Measurements from ENCODE around the gene DPEP2.
"Not testable (repeated sequence)": the region's sequence is repeated elsewhere in the genome, so short reads cannot be mapped to it uniquely, and the experiment has no call there.

DPEP2 gene

DNA sequence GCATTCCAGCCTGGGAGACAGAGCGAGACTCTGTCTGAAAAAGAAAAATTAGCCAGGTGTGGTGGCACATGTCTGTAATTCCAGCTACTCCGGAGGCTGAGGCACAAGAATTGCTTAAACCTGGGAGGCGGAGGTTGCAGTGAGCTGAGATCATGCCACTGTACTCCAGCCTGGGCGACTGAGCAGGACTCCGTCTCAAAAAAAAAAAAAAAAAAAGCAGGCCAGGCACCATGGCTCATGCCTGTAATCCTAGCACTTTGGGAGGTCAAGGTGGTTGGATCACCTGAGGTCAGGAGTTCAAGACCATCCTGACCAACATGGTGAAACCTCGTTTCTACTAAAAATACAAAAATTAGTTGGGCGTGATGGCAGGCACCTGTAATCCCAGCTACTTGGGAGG, 27.0 kb downstream of the DPEP2 start:
- DNase-seq = not testable (repeated sequence)

DNA sequence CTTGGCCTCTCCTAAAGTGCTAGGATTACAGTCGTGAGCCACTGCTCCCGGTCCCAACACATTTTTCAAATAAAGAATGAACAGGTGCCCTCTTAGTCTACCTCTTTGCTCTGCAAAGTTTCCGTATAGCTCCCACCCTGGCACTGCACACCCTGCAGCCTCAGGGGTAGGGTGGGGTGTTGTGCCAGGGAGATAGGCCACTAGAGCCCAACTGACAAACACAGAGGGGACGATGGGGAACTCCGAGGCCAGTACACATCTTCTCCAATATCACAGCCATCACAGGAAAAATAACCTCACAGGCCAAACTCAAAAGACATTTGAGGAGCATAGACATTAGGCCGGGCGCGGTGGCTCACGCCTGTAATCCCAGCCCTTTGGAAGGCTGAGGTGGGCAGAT, 28.2 kb downstream of the DPEP2 start:
- DNase-seq = no peak

DNA sequence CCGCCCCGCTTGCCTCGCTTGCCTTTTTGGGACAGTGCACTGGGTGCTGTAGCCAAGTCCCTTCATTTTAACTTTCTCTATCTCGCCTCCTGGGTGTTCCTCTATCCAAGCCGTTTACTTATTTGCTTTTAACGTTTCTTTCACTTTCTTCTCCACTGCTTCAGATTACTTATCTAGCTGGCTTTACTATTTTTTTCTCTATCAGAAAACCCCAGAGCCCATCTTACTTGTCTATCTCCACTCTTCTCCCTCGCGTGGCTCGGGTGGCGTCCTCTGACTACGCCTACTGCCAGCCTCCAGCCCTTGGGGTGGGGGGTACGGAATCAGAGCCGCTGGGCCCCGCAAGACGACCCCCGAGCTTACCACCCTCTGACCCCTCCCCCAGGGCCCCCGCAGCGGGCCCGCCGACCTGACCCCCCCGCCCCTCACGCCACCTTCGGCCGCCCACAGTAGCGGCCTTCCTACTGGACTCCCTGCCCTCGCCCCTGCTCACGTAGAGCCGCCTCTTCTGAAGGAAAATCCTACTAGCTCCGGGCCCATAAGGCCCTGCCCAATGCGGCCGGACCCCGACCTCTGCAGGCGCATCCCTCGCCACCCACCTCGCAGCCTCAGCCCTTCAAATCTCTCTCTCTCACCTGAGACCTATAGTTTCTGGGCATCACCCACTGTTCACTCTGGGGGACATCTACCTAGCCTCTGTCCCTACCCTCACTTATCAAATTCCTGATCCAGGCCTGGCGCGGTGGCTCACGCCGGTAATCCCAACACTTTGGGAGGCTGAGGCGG, 29.8 kb downstream of the DPEP2 start:
- no peak for DNase-seq

DNA sequence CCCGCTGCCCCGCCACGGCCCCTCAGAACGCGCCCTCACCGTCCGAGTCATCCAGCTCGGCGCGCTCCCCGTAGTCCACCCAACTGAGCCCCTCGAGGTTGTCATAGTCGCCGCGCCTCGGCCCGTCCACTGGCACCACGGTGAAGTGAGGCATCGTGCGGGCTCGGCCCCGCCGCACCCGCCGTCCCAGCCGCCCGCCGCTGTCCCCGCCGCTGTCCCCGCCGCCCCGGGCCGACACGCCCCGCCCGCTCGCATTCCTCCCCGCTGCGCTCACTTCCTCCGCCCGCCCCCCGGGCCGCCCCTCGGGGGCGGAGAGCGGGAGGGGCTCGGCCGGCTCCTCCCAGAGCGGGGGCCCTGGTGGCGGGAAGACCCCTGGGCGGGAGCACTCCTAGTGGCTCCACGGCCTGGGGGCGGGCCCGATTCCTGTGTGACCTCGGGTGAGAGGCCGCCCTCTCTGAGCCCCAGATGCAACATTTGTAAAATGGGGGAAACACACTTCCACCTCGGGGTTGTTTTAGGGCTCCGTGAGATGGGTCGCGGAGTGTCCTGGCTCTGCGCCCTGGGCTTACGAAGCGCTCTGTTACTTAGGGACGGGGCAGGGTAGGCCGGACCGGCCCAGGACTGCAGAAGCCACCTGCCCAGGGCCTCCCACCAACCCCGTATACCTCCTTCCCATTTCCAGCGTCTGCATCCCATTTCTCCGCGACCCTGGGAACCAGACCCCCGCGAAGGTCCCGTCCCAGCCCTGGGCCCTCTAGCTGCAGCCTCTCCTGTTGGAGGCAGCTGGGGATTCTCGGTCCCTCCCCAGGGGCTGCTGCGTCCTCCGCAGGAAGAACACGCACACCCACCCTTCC, 30.7 kb downstream of the DPEP2 start, which contains the start of gene SLC12A4:
SLC12A4 (minus strand) TSS at position 238 of the 854 bp plus-strand sequence; CDS start at position 154, 84 bp downstream.
- peak; percentile 84 for DNase-seq

DNA sequence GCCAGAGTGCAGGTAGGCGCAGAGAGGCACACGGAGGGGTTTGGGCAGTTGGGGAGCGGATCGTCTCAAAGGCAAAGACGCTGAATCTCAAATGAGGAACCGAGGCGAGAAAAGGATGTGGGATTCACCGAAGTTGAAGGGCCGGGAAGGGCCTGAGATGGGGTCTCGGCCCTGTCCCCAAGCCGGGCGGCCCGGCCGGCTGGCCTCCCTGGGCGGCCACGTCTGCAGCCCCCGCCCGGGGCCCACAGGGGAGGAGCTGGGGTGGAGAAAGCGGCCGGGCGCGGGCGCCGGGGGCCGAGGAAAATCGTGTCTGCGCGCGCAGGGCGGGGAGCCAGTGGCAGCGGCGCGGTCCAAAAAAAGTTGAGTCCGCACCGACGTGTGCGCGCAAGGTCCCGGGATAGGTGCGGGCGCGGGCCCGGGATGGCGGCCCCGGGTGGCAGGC, 31.3 kb downstream of the DPEP2 start:
- DNase-seq = peak; percentile 18

DNA sequence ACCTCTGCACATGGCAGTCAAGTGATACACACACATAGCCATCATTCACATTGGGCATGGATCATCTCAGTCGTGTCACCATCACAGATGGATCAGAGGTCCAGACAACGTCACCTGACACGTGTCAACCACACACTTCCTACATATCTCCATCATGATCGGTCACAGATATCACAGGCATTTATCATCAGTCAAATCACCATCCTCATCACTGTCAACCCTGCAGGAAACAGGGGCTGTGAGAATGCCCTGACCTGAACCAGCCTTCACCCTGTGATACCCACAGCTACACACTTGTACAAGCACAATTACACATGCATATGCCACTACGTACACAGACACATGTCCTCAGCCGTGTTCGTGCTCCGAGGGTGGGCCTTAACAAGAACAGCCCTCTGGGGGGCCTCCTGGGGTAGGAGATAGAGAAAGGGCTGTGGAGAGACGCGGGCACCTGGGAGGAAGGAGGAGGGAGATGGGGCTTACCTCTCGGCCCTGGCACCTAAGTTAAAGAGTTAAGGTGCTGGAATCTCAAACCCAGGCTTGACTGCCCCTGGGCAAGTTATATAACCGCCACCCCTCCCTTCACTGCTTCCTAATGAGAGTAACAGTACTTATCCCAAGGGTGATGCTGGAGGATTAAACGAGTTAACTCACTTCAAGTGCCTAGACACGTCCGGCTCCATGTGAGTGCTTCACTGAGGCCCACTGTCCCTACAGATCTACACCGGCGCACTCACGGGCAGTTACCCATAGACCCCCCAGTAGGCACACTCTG, 31.9 kb downstream of the DPEP2 start:
- no peak for DNase-seq

DNA sequence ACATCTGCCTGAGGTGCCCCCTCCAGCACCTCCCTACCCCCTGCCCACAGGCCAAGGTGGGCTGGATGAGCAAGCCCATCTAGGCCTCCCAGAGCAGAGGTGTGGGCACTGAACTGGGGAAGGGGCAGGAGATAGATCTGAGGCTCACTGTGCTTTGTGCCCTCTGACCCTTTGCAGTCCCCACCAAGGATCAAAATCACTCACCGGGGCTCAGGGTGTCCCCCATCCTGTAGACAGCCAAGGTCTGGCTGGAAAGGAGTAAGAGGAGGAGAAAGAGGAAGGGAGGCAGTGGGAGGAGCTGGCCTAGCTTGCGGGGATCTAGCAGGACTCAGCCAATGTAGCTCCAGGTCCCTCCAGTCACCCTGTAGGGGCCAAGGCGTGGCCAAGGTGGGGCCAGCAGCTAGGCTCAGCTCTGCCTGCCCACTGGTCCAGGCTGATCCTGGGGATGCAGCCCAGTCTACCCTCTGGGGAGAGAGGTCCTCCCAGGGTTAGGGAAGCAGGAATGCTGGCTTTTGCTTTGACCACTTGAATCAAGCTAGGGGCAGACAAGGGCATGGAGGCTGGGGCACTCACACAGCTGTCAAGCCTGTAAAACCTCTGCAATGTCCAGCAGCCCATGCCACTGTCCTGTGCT, 32.6 kb downstream of the DPEP2 start:
- no peak for DNase-seq

DNA sequence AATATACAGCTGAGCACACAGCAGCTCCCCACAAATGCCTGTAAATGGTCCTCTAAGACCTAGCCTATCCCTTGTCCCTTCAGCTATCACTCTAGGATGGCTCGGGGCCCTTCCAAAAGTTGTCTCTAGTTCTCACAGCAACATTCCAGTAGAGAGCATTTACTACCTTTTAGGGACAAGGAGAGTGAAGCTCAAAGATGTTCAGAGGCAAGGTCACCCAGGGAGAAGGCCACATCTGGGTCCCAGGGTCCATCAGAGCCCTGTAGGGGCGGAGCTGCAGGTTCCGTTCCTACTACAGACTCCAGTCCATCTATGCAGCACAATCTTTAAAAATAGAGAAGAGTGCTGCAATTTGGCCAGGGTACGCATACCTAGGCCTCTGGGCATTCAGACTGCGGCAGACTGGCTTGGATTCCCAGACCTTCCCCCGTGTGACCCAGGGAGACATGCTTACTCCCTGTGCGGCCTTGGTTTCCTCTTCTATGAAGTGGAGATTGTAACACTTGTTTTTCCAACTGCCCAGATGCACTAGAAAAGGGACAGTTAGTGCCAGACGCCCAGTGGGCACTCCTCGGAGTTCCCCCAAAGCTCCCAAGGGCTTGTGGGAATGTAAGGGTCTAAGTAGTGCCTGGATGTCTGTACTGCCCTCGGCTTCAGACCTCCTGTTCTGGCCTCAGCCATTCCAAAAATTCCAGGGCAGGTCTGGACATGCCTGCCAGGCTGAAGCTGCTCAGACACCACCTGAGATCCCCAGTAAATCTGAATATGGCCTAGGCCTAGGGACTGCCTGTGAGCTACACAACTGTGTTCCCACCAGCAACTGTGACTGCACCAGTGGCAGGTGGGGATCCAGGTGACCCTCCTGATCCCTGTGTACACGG, 33.4 kb downstream of the DPEP2 start:
- no peak for DNase-seq

DNA sequence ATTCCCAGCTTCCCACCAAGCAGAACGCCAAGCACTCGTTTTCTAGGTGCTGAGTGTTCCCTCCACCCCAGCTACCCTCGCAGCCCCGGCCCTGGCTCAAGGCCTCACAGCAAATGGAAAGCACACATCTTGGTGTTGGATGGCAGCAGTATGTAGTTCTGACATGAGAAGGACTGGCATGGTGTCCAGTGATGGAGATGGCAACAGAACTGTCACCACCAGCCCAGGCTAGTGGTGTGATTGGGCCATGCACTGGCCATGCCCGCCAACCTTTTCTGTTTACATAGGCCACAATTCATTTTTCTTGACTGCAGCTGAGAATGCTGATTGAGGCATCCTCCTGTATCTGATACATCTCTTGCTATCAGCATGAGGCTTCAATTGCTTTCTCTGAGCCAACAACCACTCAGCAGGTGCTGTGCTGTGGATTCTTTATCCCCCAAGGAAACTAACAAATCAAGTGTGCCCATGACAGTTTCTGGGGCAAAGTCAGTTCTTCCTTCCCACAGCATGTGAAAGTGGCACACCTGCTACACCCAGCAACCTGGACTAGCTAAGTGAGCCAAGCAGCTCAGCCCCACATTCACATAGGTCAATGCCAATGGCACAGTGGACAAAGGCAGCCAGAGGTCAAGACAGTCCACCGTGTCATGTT, 34.7 kb downstream of the DPEP2 start:
- DNase-seq = no peak

DNA sequence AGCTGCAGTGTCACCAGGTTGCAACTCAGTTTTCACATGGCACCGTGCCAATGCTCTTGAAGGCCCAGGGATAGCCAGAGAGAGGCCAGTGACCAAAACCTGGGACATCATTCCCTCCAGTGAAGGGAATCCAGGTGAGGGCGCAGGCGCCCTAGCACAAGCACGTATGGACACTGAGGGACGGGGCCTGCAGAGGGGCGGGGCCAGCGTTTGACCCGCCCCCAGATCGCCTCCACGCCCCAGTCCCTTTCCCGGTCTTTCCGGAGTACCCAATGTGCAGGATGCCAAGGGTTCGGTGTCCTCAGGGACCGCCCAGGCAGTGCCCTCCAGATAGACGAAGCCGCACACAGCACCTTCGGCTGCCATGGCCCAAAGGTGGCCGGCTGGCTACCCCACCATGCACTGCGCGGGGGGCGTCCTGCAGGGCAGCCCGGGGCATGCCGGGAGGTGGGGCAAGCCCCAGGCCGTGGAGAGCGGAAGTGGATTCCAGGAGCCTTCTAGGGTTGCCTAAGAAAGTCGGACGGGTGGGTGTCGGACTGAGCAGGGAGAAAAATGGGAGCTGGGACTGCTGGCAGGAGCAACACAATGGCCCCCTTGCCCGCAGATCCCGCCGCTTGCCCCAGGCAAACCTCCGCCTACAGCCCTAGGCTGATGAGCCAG, 35.5 kb downstream of the DPEP2 start:
- no peak for DNase-seq

DNA sequence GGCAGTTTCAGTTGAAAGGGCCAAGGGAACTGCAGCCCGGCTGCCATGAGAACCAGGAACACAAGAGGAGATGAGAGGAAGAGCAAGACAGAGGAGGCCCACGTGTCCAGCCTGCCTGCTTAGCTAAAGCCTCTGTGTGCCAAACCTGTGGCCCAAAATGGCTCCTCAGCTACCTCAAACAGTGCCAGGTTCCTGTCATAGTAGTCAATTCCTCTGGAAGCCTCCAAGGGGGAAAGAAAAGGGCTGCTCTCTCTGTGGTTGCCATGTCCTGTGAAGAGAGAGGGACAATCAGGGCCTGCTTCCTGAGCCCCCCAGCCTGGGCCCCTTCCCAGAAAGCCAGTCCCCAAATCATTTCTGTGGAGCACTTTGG, 36.0 kb downstream of the DPEP2 start:
- DNase-seq = no peak

DNA sequence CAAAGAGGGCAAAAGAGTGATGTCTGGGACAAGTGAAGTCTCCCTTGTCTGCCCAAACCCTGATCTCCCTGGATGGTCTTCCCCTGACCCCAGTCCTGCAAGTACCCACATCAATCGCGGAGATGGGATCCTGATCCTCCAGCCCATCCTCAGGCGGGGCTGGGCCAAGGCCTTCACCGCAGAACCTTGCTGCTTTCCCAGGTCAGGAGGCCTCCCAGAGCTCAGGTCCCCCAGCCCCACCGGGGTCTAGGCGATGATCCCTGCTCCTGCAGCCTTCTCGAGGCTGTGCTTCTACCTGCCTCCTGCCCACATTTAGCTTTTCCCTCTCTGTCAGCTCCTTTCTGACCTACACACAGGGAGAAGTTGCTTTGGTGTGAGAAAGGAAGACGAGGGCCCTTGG, 37.1 kb downstream of the DPEP2 start:
- DNase-seq = no peak

DNA sequence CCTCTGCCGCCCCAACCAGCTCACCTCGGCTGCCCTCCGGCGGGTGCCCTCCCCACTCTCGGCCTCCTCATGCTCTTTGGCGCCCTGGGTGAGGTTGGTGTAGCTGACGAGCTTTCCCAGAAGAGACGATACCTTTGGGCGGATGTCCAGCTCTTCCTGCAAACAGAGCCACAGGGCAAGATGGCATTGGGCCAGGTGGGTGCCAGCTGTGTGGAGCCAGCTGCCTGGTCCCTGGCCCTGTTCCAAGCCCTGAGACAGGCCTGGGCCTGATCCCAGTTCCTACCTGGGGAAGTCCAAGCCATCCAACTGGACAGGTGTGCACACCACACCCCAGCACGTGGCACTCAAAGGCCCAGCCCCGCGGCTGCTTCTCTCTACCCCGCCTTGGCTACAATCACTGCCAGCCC, 37.7 kb downstream of the DPEP2 start:
- DNase-seq = no peak

DNA sequence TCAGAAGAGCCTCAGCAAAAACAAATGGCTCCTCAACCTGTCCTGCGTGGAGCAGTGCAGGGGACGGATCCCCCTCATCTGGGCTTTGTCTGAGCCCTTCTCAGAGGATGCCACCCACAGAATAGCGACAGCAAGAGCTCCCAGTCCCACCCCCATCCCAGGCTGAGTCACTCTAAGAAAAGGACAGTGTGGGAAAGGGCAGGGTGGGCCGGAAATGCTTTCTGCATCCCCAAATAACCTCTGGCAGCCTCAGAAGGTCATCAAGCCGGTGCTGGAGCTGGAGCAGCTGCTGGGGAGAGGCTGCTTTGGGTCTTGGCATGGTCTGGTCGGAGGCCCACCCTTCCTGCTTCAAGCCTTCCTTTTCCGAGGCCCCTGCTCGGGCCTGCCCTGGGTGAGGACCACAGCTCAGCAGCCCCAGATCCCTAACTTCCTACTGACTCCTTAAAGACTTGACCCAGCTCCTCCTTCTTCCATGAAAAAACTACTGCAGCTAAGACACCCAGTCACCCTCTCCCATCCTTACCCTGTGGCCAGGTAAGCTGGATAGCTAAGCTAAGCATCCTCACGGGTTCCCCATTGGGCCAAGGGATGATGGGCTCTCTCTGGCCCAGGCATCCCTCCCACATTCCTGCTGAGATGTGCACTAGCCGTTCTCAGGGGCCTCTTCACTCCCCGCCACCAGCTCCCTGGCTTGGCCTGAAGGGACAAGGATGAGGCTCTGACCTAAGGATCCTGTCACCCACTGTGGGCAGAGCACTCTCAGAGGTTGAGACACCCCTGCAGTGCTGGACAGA, 39.6 kb downstream of the DPEP2 start:
- no peak for DNase-seq

DNA sequence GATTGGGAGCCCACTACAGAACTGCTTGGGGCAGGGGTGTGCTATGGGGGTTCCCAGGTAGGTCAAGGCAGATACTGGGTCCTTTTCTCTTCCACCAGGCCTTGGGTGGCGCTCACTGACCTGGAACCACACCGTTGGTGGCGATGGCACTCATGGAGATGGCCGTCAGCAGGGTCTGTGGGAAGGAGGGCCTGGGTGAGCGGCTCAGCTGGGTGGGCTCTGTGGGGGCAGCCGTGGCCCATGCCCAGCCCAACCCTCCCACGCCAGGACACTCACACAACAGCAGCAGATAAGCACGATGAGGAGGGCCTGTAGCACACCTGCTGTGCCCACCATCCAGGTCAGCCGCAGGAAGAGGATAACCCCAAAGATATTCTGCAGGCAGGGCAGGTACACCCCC, 41.7 kb downstream of the DPEP2 start:
- no peak for DNase-seq

DNA sequence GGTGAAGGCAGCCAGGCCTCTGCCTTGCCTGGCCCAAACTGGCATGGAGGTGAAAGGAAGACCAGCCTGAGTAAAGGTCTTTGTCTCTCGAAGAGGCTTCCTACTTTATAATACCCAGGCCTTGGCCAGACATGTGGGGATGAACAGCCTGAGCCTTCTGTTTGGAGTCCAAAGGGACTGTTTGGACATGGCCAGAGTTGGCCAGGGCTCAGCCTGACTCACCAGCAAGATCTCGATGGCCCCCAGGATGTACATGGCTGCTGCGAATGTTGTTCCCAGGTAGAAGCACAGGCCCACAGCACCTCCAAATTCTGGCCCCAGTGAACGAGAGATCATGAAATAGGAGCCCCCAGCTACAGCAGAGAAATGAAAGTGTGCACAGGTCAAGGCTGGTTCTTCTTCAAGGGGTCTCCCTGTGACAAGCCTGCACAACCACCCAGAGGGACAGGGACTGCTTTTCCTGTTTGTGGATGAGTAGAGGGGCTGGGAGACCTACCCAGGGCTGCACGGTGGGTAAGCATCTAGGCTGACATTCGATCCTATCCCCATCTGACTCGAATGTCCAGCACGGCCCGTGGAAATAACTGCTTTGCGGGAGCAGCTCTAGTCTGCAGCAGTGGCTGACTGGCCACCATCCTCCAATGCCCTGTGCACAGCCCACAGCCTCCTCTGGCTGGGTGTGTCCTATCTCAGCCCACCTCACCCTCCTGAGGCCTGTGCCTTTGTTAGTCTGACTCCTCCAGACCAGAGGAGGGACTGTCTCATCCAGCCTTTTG, 44.7 kb downstream of the DPEP2 start:
- no peak for DNase-seq

DNA sequence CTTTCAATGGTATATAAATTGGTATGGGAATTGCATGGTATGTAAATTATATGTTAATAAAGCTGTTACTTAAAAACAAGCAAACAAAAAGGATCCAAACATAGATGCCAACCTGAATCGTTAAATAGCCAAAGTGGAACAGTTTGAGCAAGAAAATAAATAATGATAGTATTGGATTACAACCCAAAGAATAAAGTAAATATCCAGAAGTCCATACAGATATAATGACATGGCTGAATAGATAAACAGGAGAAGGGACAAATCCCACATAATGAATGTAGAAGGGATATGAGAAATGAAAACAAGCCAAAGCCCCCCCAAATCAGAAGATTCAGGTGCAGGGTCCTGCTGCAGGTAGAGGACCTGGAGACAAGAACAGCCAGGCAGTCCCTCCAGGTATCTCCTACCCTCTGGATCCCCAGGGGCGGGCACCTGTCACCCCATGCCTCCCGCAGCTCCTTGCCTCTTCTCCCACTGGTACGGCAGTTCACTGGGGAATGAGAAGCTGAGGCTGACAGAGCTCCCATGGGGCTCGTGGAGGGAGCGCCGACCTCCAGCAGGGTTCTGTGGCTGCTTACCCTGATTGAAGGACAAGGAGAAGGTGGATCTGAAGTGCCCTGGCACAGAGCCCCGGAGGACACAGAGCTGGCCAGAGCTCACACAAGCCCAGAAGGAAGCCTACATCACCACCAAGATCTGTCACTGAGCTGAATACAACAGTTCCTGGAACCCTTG, 45.5 kb downstream of the DPEP2 start:
- no peak for DNase-seq

DNA sequence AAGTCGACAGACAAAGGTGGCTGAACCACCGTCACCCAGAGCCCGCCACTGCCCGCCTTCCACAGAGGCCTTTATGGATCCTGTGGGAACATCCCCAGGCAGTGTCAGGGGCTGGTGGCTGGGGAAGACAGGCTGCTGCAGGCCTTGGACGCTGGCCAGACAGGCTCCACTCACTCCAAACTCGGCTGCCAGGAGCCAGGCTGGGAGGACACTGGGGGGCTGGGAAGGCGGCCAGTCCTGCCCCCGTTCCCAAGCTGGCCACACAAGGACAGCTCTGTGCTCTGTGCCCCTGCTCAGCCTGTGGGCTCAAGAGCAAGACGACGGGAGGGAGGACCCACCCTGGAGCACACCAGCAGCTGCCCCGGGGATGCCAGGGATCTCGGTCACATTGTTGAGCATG, 47.8 kb downstream of the DPEP2 start:
- DNase-seq = no peak
